Stimulated activated naive CD8-positive, alpha-beta T cell treated with anti-CD3 and anti-CD28 coated beads, Interleukin-15, Interleukin-2, amounts not matched to agents 100 ng/mL and 50 ng/mL, for 24 hours (primary cell): Measurements from ENCODE around the gene GNL3L.
"Not testable (repeated sequence)": the region's sequence is repeated elsewhere in the genome, so short reads cannot be mapped to it uniquely, and the experiment has no call there.

Source experiments
- H3K27ac Mint-ChIP-seq: one replicate; pipeline ENCODE4 v1.8.0; 2021; ENCODE audit warnings: mild to moderate bottlenecking, mixed read lengths
- H3K27me3 Mint-ChIP-seq: one replicate; pipeline ENCODE4 v1.8.0; 2021; ENCODE audit warnings: mixed read lengths
- H3K36me3 Mint-ChIP-seq: one replicate; pipeline ENCODE4 v1.8.0; 2021; ENCODE audit warnings: low read depth, mixed read lengths
- H3K4me1 Mint-ChIP-seq: one replicate; pipeline ENCODE4 v1.8.0; 2021; ENCODE audit warnings: low read depth, mixed read lengths
- H3K4me3 Mint-ChIP-seq: one replicate; pipeline ENCODE4 v1.8.0; 2021; ENCODE audit warnings: mild to moderate bottlenecking, mixed read lengths
- H3K9me3 Mint-ChIP-seq: one replicate; pipeline ENCODE4 v1.8.0; 2021; ENCODE audit warnings: mixed read lengths

Gene GNL3L

DNA sequence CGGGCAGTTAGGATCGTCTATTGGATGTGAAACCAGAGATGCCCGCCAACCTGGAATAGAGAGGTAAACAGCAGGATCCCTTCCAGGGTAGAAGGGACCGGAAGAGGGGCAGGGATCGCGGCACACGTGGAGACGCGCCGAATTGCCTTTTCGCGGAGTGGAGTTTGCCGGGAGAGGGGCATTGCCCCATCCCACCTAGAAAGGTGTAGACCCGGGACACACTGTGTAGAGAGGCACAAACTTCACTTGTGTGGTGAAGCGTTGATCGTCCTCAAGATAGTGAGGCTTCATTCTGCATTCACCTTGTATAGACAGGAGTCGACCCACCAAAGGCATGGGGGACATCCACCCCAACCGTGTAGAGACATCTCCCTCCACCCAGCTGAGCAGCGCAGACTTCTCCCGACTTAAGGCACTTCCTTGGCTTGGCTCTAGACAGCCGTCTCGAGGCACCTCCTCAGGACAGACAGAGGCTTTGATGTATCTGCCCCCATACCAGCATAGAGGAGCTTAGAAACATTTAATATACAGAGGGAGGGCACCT, 410 bp downstream of the GNL3L start:
- Mint-ChIP-seq H3K27ac (peak overlapping the region; percentile 92), H3K36me3 (peaks cover 40% of the 10 kb centered on the region), H3K27me3 (no peaks in the 10 kb centered on the region), H3K9me3 (peaks cover 6% of the 10 kb centered on the region), H3K4me1 (peaks cover 38% of the 10 kb centered on the region), H3K4me3 (peak overlapping the region; percentile 90)

DNA sequence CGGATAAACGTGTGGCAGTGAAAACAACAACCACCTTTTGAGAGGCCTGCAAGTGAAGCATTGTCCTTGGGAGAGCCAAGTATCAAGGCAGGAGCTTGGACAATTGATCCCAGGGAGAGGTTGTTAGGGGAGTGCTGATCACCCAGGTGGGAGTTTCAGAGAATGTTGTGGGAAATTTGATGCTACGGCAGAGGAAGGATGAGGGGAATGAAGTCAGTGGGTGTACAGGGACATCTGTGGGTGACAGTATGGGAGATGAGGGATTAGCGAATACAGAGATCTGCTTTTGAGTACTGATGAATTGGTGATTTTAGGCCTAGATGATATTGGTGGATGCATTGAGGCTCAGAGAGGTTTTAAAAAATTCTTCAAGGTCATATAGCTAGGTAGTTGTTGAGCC, 4.3 kb downstream of the GNL3L start:
- H3K36me3 Mint-ChIP-seq, result peaks cover 55% of the 10 kb centered on the region
- peak overlapping the region; percentile 58 for H3K4me3 Mint-ChIP-seq
- peaks cover 33% of the 10 kb centered on the region for H3K4me1 Mint-ChIP-seq
- H3K27ac Mint-ChIP-seq, result peak overlapping the region; percentile 16
- H3K27me3 Mint-ChIP-seq, result no peaks in the 10 kb centered on the region
- no peaks in the 10 kb centered on the region for H3K9me3 Mint-ChIP-seq

DNA sequence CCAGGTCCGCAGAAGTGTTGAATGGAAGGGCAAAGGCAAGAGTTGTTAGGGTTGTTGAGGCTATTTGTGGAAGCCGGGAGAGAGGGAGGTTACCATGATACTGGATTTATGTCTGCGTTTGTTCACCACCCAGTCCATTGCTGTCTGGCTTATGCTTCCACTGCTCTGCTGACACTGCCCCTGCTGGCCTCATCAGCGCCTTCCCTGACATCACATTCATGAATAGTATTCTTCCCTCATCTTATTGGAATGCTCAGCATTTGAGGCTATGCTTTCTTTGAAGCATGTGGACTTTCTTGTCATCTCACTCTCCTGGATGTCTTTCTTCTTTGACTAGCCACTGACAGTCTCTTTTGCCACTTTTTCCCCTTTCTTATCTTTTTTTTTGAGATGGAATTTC, 10.3 kb downstream of the GNL3L start:
- Mint-ChIP-seq H3K27me3 (no peaks in the 10 kb centered on the region), H3K27ac (no peak overlapping the region), H3K36me3 (peaks cover 50% of the 10 kb centered on the region), H3K4me3 (no peak overlapping the region), H3K9me3 (no peaks in the 10 kb centered on the region), H3K4me1 (no peaks in the 10 kb centered on the region)

DNA sequence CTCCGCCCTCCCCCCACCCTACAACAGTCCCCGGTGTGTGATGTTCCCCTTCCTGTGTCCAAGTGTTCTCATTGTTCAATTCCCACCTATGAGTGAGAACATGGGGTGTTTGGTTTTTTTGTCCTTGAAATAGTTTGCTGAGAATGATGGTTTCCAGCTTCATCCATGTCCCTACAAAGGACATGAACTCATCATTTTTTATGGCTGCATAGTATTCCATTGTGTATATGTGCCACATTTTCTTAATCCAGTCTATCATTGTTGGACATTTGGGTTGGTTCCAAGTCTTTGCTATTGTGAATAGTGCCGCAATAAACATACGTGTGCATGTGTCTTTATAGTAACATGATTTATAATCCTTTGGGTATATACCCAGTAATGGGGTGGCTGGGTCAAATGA, 12.2 kb downstream of the GNL3L start:
- peaks cover 39% of the 10 kb centered on the region for H3K36me3 Mint-ChIP-seq
- H3K9me3 Mint-ChIP-seq, H3K4me1 Mint-ChIP-seq, H3K4me3 Mint-ChIP-seq, H3K27ac Mint-ChIP-seq, H3K27me3 Mint-ChIP-seq: not testable (repeated sequence)

DNA sequence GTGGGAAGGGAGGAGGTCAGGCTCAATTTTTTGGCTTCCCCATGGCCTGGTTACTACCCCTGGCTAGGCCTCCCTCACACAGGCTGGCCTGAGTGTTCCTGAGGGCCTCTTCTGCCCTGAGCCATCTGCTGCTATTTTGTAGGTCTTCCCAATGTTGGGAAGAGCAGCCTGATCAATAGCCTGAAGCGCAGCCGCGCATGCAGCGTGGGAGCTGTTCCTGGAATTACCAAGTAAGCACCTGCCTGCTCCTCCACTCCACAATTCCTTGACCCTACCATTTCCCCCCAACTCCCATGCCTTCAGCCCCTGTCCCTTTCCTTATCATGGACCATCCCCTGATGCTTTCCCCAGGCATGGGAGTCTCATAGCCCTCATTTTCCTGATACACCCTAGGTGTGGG, 20.8 kb downstream of the GNL3L start:
- Mint-ChIP-seq H3K27me3 (no peaks in the 10 kb centered on the region), H3K4me1 (no peaks in the 10 kb centered on the region), H3K27ac (no peak overlapping the region), H3K9me3 (no peaks in the 10 kb centered on the region), H3K4me3 (no peak overlapping the region), H3K36me3 (peaks cover 43% of the 10 kb centered on the region)

DNA sequence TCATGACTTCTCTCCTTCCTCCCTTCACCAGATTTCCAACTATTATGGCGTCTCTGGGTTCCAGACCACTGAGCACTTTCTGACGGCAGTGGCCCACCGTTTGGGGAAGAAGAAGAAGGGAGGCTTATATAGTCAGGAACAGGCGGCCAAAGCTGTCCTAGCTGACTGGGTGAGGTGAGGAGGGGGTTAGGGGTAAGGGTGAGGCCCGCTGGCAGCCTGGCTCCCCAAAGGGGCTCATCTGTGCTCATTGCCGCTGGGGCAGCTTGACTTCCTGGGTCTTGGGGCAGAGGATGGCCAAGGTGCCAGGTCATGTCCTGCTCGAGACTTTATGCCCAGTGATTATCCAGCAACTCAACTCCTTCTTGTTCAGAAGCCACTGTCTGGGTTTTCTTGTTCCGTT, 21.8 kb downstream of the GNL3L start:
- H3K27ac Mint-ChIP-seq, result no peak overlapping the region
- peaks cover 53% of the 10 kb centered on the region for H3K36me3 Mint-ChIP-seq
- H3K4me3 Mint-ChIP-seq, result no peak overlapping the region
- H3K4me1 Mint-ChIP-seq, result no peaks in the 10 kb centered on the region
- no peaks in the 10 kb centered on the region for H3K27me3 Mint-ChIP-seq
- no peaks in the 10 kb centered on the region for H3K9me3 Mint-ChIP-seq

DNA sequence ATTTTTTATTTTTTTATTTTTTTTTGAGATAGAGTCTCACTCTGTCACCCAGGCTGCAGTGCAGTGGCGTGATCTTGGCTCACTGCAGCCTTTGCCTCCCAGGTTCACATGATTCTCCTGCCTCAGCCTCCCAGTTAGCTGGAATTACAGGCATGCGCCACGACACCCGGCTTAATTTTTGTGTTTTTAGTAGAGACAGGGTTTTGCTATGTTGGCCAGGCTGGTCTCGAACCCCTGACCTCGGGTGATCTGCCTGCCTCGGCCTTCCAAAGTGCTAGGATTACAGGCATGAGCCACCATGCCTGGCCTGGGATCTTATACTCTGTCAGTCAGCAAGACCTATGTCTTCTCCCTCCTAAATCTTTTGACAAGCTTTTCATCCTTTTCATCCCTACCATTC, 25.0 kb downstream of the GNL3L start:
- H3K4me3 Mint-ChIP-seq, H3K9me3 Mint-ChIP-seq, H3K4me1 Mint-ChIP-seq, H3K27ac Mint-ChIP-seq, H3K27me3 Mint-ChIP-seq: not testable (repeated sequence)
- H3K36me3 Mint-ChIP-seq, result peaks cover 36% of the 10 kb centered on the region

DNA sequence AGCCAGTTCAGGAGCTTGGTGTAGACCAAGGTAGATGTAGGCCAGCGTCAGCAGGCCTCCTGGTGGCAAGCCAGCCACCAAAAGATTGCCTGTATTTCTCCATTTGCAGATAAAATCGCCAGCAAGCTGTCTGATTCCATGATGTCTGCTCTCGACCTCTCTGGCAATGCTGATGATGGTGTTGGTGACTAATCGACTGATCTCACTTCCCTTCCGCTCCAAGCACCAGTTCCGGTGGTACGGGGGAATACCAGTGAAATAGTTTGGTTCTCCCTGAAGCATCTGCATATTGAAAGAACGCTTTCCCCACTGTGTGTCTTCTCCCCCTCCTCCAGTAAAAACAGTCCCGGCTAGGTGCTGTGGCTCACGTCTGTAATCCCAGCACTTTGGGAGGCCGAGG, 30.4 kb downstream of the GNL3L start:
- no peak overlapping the region for H3K4me3 Mint-ChIP-seq
- H3K4me1 Mint-ChIP-seq, result no peaks in the 10 kb centered on the region
- H3K27me3 Mint-ChIP-seq, result no peaks in the 10 kb centered on the region
- H3K36me3 Mint-ChIP-seq, result peaks cover 47% of the 10 kb centered on the region
- no peak overlapping the region for H3K27ac Mint-ChIP-seq
- H3K9me3 Mint-ChIP-seq, result no peaks in the 10 kb centered on the region

DNA sequence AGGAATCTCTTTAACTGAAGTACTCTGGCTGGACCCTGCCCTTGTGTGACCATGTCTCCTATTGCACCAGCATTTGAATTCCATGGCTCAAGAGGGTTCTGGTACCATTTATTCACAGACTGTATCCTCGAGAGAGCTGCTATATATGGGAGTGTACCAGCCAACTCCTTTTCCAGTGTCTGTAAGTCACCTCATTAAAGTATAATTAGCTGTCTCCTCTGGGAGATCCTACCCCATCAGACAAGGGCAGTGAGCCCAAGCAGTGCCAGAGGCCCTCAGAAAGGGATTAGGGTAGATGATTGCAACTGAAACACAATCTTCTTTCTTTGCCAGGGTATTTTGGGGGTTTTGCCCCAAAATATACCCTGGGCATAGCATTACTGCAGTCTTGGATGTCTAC, 31.6 kb downstream of the GNL3L start:
- H3K27me3 Mint-ChIP-seq, result no peaks in the 10 kb centered on the region
- no peak overlapping the region for H3K4me3 Mint-ChIP-seq
- no peak overlapping the region for H3K27ac Mint-ChIP-seq
- no peaks in the 10 kb centered on the region for H3K4me1 Mint-ChIP-seq
- peaks cover 45% of the 10 kb centered on the region for H3K36me3 Mint-ChIP-seq
- no peaks in the 10 kb centered on the region for H3K9me3 Mint-ChIP-seq

DNA sequence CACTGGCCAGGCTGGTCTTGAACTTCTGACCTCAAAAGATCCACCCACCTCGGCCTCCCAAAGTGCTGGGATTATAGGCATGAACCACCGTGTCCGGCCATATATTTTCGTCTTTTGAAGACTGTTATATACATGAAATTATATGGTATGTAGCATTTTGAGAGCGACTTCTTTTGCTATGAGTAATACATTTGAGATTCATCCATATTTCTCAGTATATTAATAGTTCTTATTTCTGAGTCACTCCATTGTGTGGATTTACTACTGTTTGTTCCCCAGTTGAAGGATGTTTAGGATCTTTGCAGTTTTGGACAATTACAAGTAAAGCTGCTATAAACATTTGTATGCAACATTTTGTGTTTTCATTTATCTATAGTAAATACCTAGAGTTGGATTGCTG, 34.9 kb downstream of the GNL3L start:
- H3K36me3 Mint-ChIP-seq, result peaks cover 54% of the 10 kb centered on the region
- H3K4me1 Mint-ChIP-seq, result no peaks in the 10 kb centered on the region
- H3K27me3 Mint-ChIP-seq, result no peaks in the 10 kb centered on the region
- no peak overlapping the region for H3K27ac Mint-ChIP-seq
- no peak overlapping the region for H3K4me3 Mint-ChIP-seq
- peaks cover 4% of the 10 kb centered on the region for H3K9me3 Mint-ChIP-seq

DNA sequence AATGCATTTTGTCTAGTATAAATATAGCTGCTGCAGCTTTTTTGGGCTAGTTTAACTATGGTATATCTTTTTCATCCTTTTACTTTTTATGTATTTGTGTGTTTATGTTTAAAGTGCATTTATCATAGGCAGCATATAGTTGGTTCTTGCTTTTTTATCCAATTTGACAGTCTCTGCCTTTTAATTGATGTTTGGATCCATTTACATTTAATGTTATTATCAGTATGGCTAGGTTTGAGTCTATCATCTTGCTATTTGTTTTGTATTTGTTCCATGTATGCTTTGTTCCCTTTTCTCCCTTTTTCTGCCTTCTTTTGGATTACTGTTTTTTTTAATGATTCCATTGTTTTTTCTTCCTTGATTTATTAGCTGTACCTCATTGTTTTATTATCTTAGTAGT, 40.3 kb downstream of the GNL3L start:
- H3K36me3 Mint-ChIP-seq, result peaks cover 58% of the 10 kb centered on the region
- H3K4me1 Mint-ChIP-seq, result no peaks in the 10 kb centered on the region
- peaks cover 4% of the 10 kb centered on the region for H3K9me3 Mint-ChIP-seq
- H3K27ac Mint-ChIP-seq, result no peak overlapping the region
- H3K4me3 Mint-ChIP-seq, result no peak overlapping the region
- no peaks in the 10 kb centered on the region for H3K27me3 Mint-ChIP-seq

DNA sequence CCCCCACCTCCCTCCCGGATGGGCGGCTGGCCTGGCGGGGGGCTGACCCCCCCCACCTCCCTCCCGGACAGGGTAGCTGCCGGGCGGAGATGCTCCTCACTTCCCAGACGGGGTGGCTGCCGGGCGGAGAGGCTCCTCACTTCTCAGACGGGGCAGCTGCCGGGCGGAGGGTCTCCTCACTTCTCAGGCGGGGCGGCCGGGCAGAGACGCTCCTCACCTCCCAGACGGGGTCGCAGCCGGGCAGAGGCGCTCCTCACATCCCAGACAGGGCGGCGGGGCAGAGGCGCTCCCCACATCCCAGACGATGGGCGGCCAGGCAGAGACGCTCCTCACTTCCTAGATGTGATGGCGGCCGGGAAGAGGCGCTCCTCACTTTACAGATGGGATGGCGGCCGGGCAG, 42.6 kb downstream of the GNL3L start:
- not testable (repeated sequence) for H3K9me3 Mint-ChIP-seq, H3K27ac Mint-ChIP-seq, H3K4me1 Mint-ChIP-seq, H3K4me3 Mint-ChIP-seq, H3K27me3 Mint-ChIP-seq
- peaks cover 54% of the 10 kb centered on the region for H3K36me3 Mint-ChIP-seq

DNA sequence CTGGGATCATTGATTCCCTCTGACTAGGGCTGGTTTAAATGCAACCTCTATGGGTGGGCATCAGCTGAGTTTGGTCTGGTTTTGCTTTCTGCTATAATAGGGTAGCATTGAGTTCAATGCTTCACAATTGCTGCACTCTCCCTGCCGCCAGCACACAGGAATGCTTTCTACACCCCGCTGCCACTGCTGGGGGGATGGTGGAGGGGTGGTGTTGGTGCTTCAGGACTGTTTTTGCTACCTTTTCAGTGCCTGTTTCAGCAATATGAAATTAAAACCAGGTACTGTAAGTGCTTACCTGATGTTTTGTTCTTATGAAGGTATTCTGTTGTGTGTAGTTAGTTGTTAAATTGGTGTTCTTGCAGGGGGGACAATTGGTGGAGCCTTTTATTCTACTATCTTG, 67.7 kb downstream of the GNL3L start:
- Mint-ChIP-seq H3K4me3 (no peak overlapping the region), H3K4me1 (no peaks in the 10 kb centered on the region), H3K36me3 (peaks cover 9% of the 10 kb centered on the region), H3K9me3 (peaks cover 4% of the 10 kb centered on the region), H3K27ac (no peak overlapping the region), H3K27me3 (no peaks in the 10 kb centered on the region)

DNA sequence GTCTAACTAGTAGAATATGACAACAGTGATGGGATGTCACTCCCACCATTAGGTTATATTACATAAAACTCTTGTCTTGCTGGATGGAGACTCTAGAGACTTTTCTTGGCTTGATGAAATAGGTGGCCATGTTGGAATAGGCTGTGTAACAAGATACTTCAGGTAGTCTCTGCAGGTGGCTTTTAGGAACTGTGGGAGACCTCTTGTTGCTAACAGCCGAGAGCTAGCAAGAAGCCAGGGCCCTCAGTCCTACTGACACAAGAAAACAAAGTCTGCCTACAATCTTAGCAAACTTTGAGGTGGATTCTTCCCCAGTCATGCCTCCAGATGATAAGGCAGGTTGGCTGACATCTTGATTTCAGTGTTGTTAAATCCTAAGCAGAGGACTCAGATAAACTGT, 72.5 kb downstream of the GNL3L start:
- Mint-ChIP-seq H3K4me1 (no peaks in the 10 kb centered on the region), H3K27me3 (no peaks in the 10 kb centered on the region), H3K4me3 (no peak overlapping the region), H3K27ac (no peak overlapping the region), H3K9me3 (no peaks in the 10 kb centered on the region), H3K36me3 (no peaks in the 10 kb centered on the region)
